Embryonic facial prominence (tissue), 1 donor: ENCODE results near the gene HNMT.
"Not testable (repeated sequence)": the region's sequence is repeated elsewhere in the genome, so short reads cannot be mapped to it uniquely, and the experiment has no call there.

Experiments
- DNase-seq: peaks from one replicate; pipeline ENCODE4 v3.0.0-alpha.2; 2016; ENCODE audit errors: extremely low spot score

Gene HNMT

GRCh38 chr2:137946227-137946626, 18.0 kb upstream of the HNMT start:
- no peak for DNase-seq

GRCh38 chr2:137947032-137947727, 17.1 kb upstream of the HNMT start:
- no peak for DNase-seq

- peak; percentile 20 for DNase-seq
Observed at GRCh38 chr2:137947728-137948336, 16.4 kb upstream of the HNMT start.

GRCh38 chr2:137948894-137949293, 15.4 kb upstream of the HNMT start:
- DNase-seq: no peak

GRCh38 chr2:137950238-137950637, 14.0 kb upstream of the HNMT start:
- DNase-seq: no peak

GRCh38 chr2:137951586-137951985, 12.7 kb upstream of the HNMT start:
- no peak for DNase-seq

- DNase-seq: no peak
Observed at GRCh38 chr2:137952586-137953129, 11.6 kb upstream of the HNMT start.

GRCh38 chr2:137955536-137955935, 8.7 kb upstream of the HNMT start:
- DNase-seq: no peak

GRCh38 chr2:137957033-137957432, 7.2 kb upstream of the HNMT start:
- DNase-seq: no peak

GRCh38 chr2:137959166-137959565, 5.1 kb upstream of the HNMT start:
- no peak for DNase-seq

GRCh38 chr2:137960223-137960622, 4.0 kb upstream of the HNMT start:
- DNase-seq: no peak

GRCh38 chr2:137961602-137962001, 2.7 kb upstream of the HNMT start:
- no peak for DNase-seq

GRCh38 chr2:137963535-137964065, 673 bp upstream of the HNMT start:
- no peak for DNase-seq

GRCh38 chr2:137964859-137965459, 686 bp downstream of the HNMT start:
- no peak for DNase-seq

- no peak for DNase-seq
Observed at GRCh38 chr2:137966043-137966442, 1.8 kb downstream of the HNMT start.

GRCh38 chr2:137967042-137967441, 2.8 kb downstream of the HNMT start:
- no peak for DNase-seq

GRCh38 chr2:137968477-137969417, 4.5 kb downstream of the HNMT start:
- no peak for DNase-seq

GRCh38 chr2:137969418-137969765, 5.1 kb downstream of the HNMT start:
- no peak for DNase-seq

GRCh38 chr2:137969876-137970275, 5.6 kb downstream of the HNMT start:
- no peak for DNase-seq

GRCh38 chr2:137971259-137971658, 7.0 kb downstream of the HNMT start:
- DNase-seq: not testable (repeated sequence)

- no peak for DNase-seq
Observed at GRCh38 chr2:137973280-137973679, 9.0 kb downstream of the HNMT start.
